ENCODE measurements around the gene RNF150. TPM values are rescaled to one million over a fixed set of nuclear protein-coding genes. Genes with fewer than 3 reads are reported as not detected.

Gene RNF150
- total RNA-seq, 2 experiments from 2014 or later, result not detected

DNA sequence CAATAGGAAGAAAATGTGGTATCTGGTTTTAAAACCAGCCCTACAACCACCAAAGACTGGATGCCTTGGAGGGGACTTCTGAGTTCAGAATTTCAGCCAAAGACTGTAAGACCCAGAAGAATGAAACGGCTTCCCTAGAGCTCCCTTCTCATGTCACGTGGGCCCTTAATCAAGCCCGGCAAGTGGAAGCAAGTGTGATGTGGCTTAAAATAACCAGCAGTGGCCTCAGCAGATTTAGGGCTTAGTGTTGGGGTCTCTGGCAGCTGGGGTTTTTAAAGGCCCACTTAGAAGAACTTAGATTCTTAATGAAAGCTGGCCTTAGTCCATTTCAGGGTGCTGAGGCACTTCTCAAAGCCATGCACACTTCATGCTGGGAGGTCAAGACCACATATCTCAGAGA lies 265.9 kb downstream of the RNF150 start:
- CTCF ChIA-PET, result interaction anchor here (0.8 kb wide), 1 partner anchor 268 kb away, joined by 3 read pairs; no protein-coding TSS in a partner anchor

DNA sequence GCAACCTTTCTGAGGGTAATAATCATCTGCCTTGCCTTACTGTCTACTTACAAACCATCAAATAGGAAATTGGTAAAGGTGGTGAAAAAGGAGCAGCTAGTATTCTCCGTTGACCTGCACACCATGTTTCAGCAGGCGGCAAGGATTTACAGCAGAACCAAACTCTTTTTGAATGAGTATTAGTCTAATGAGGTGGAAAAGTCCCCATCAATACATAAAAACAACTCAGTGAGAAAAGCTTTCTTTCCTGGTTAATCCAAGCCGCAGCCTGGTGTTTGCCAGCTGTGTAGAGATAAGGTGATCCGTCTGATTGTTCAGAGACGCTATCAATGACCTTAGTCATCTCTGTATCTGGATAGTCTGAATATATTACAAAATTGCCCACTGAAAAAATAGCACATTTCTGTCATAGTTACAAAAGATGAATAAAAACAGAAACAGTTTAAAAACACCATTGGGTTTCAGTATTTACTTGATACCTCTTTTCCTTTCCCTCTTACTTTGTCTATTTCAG lies 266.7 kb downstream of the RNF150 start:
- H3K36me3 Mint-ChIP-seq (ENCODE audit: low read depth), result no peaks in the 10 kb centered on the region
- H3K27ac Mint-ChIP-seq, result no peak overlapping the region
- H3K4me3 Mint-ChIP-seq, result no peak overlapping the region
- H3K9me3 Mint-ChIP-seq, result no peaks in the 10 kb centered on the region
- CTCF ChIA-PET, result interaction anchor here (1.0 kb wide), 1 partner anchor 268 kb away, joined by 3 read pairs; no protein-coding TSS in a partner anchor
- H3K4me1 Mint-ChIP-seq (ENCODE audit: low read depth), result no peaks in the 10 kb centered on the region
- no peak for DNase-seq
- intact Hi-C loops (cut with micrococcal nuclease), result loop anchor here (10.0 kb wide), 1 partner anchor 438 kb away; no protein-coding TSS in a partner anchor
- peaks cover 6% of the 10 kb centered on the region for H3K27me3 Mint-ChIP-seq (ENCODE audit: low read depth)

More for the DNA sequence above, 265.9 kb downstream of the RNF150 start:
- Mint-ChIP-seq H3K9me3 (no peaks in the 10 kb centered on the region), H3K27ac (no peak overlapping the region), H3K4me1 (ENCODE audit: low read depth) (no peaks in the 10 kb centered on the region), H3K27me3 (ENCODE audit: low read depth) (peaks cover 6% of the 10 kb centered on the region), H3K36me3 (ENCODE audit: low read depth) (no peaks in the 10 kb centered on the region), H3K4me3 (no peak overlapping the region)
- DNase-seq, result no peak
- intact Hi-C loops (cut with micrococcal nuclease), result loop anchor here (10.0 kb wide), 1 partner anchor 437 kb away; no protein-coding TSS in a partner anchor

DNA sequence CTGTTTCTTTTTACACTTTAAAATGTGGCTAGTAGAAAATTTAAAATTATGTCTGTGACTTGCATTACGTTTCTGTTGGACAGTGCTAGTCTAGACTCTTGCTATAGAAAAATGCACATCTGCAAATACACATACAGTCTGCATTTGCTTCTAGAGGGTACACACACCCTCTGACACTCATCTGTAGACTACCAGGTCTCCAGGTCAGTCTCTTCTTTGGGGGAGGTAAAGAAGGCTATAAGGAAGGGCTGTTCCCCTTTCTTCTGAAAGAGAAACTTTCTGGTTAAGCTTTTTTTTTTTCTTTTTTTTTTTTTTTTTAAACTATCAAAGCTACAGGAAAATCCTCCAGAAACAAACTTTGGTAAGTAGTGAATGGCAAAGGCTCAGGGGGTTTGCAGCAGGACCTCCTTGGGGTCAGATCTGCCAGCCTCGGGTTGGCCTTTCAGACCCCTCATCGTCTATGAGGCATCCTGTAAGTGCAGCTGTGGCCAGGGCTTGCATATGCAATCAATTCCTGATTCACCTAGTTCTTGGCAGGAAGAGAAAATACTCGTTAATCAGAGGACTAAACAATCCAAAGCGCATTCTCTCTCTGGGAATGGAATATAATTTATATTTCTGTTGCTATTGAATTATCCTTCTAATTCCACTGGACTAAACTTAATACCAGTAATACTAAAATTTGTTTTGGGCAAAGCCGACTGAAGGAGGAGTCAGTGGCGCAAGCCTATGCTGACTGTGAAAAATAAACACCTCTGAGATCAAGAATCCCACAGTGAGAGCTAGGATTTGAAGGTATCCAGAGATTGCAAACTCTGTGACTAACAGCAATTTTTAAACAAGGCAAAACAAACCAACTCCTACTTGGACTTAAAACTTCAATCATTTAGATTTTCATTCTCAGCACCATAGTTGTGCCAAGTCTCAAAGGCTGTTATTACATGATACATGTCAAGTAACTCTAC lies 267.7 kb downstream of the RNF150 start:
- H3K36me3 Mint-ChIP-seq (ENCODE audit: low read depth), result no peaks in the 10 kb centered on the region
- intact Hi-C loops (cut with micrococcal nuclease), result loop anchor here (10.0 kb wide), 1 partner anchor 439 kb away; no protein-coding TSS in a partner anchor
- no peak overlapping the region for H3K27ac Mint-ChIP-seq
- H3K27me3 Mint-ChIP-seq (ENCODE audit: low read depth), result peaks cover 6% of the 10 kb centered on the region
- H3K9me3 Mint-ChIP-seq, result no peaks in the 10 kb centered on the region
- CTCF ChIA-PET, result interaction anchor here (1.0 kb wide), 1 partner anchor 269 kb away, joined by 3 read pairs; no protein-coding TSS in a partner anchor
- no peaks in the 10 kb centered on the region for H3K4me1 Mint-ChIP-seq (ENCODE audit: low read depth)
- H3K4me3 Mint-ChIP-seq, result no peak overlapping the region
- no peak for DNase-seq

DNA sequence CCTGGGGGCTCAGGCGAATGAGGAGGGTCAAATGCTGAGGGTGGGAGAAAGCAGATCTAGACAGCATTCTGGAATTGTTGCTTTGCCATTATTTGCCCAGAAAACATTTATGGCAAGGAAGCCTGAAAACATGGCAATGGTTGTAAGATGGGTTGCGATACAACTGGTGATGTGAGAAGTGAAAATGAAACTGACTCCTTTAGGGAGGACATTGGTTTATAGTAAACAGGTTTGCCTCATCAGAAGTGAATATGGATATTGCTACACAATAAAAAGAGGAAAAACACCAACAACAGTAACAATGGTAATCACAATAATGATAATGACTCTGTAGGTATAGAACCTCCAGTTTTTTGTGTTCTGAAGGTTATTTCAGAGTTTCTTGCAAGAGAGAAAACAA lies 270.1 kb downstream of the RNF150 start:
- Mint-ChIP-seq H3K9me3 (no peaks in the 10 kb centered on the region), H3K27me3 (ENCODE audit: low read depth) (peaks cover 3% of the 10 kb centered on the region), H3K36me3 (ENCODE audit: low read depth) (no peaks in the 10 kb centered on the region), H3K4me3 (no peak overlapping the region), H3K4me1 (ENCODE audit: low read depth) (no peaks in the 10 kb centered on the region), H3K27ac (no peak overlapping the region)
- intact Hi-C loops (cut with micrococcal nuclease), result loop anchor here (10.0 kb wide), 1 partner anchor 442 kb away; no protein-coding TSS in a partner anchor
- CTCF ChIA-PET, result interaction anchor here (1.1 kb wide), 1 partner anchor 270 kb away, joined by 5 read pairs; the partner anchor contains the start of gene RNF150
- DNase-seq, result no peak

DNA sequence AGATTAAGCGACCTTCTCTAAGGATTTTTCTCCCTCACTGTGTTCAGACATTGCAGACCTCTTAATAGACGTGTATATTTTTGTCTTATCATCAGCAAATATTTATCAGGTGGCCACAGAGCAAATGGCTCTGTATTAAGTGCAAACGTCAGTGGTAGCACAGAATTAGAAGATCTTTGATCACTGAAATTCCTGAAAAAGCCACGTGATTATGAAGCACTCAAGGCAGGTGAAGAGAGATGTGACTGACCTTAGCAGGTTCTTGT lies 271.2 kb downstream of the RNF150 start:
- no peaks in the 10 kb centered on the region for H3K27me3 Mint-ChIP-seq (ENCODE audit: low read depth)
- H3K27ac Mint-ChIP-seq, result no peak overlapping the region
- H3K4me1 Mint-ChIP-seq (ENCODE audit: low read depth), result no peaks in the 10 kb centered on the region
- no peaks in the 10 kb centered on the region for H3K9me3 Mint-ChIP-seq
- no peaks in the 10 kb centered on the region for H3K36me3 Mint-ChIP-seq (ENCODE audit: low read depth)
- intact Hi-C loops (cut with micrococcal nuclease), result loop anchor here (10.0 kb wide), 1 partner anchor 443 kb away; no protein-coding TSS in a partner anchor
- DNase-seq, result no peak
- CTCF ChIA-PET, result interaction anchor here (0.6 to 1.1 kb wide), 3 partner anchors 22 to 468 kb away, joined by 3 to 5 read pairs (median 3); partner anchors contain the start of gene RNF150
- no peak overlapping the region for H3K4me3 Mint-ChIP-seq

DNA sequence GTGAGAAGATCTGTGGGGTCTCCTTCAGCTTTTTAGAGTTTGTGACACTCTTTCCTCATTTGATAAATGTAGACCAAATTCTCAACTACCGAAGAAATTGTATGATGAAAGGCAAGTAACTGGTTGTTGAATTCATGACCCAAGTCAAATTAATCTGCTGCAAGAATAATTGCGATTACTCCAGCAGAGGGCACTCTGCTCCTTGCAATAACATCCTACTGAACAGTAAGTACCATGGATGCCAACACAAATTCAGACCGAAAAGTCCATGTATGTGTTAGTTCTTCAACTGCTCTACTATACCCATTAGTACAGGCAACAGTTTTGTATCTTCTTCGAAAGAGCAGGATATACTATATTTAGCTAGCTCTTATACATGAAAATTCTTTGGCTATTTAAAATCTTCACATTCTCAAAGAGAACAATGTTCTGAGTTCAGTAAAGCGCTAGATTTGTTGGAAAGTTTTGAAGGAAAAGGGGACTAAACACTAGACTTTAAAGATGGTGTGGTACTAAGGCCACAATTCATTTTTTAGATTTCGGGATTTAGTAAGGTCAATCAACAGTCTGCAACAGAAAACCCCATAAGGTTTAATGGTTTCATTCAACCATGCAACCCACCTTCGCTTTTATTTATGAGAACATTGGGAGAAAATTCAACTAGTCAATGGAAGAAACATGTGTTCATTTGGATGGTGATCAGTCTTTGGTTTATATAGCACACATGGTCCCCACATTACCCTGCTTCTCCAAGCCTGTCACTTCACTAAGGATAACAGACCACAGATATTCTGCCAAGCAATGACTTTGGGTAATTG lies 271.7 kb downstream of the RNF150 start:
- Mint-ChIP-seq H3K27ac (no peak overlapping the region), H3K4me1 (ENCODE audit: low read depth) (no peaks in the 10 kb centered on the region), H3K4me3 (no peak overlapping the region), H3K27me3 (ENCODE audit: low read depth) (no peaks in the 10 kb centered on the region), H3K36me3 (ENCODE audit: low read depth) (no peaks in the 10 kb centered on the region), H3K9me3 (no peaks in the 10 kb centered on the region)
- intact Hi-C loops (cut with micrococcal nuclease), result loop anchor here (1.0 to 10.0 kb wide), 3 partner anchors 272 to 1986 kb away; partner anchors contain the start of gene RNF150
- CTCF ChIA-PET, result interaction anchor here (0.6 to 1.1 kb wide), 3 partner anchors 272 to 468 kb away, joined by 3 to 5 read pairs (median 4); partner anchors contain the start of gene RNF150
- peak; percentile 79 for DNase-seq

DNA sequence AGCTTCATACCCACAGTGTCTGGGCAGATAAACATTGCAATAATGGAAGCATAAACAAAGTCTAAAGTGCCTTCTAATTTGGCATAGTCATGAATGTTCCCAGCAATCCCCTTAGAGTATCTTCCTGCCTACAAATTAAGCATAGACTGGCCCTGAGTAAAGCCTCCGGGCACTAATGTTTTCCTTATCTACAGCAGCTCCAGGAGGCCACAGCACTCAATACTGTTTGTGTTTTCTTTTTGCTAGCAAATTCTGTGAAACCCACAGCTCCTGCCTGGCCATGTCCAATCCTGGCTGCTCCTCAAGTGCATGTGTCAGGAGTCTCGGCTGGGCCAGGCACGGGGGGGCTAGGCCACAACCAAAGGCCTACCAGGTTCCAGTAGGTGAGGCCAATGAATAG lies 274.4 kb downstream of the RNF150 start:
- H3K4me1 Mint-ChIP-seq (ENCODE audit: low read depth), result no peaks in the 10 kb centered on the region
- intact Hi-C loops (cut with micrococcal nuclease), result loop anchor here (10.0 kb wide), 1 partner anchor 1124 kb away; no protein-coding TSS in a partner anchor
- CTCF ChIA-PET, result interaction anchor here (1.1 to 1.2 kb wide), 2 partner anchors 19 to 275 kb away, joined by 4 read pairs; partner anchors contain the start of gene RNF150

DNA sequence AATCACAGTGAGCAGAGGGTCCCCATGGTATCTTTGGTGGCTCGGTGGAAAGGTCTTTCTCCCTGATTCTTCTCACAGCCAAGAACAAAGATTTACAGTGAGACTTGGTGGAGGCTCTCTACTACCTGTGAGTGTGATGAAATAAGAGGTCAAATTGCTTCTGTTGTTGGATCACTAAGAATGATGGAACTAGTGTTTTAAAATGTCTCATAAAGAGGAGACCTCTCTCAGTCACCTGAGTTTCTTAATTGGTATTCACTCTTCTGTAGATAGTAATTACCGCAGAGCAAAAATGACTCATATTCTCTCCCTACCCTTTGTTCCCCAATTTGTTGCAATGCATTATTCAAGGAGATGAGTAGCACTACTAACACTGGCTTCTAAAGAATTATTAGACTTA lies 276.2 kb downstream of the RNF150 start:
- Mint-ChIP-seq H3K9me3 (no peaks in the 10 kb centered on the region), H3K4me3 (no peak overlapping the region), H3K4me1 (ENCODE audit: low read depth) (no peaks in the 10 kb centered on the region), H3K27me3 (ENCODE audit: low read depth) (peaks cover 14% of the 10 kb centered on the region), H3K27ac (no peak overlapping the region), H3K36me3 (ENCODE audit: low read depth) (no peaks in the 10 kb centered on the region)
- no peak for DNase-seq
- intact Hi-C loops (cut with micrococcal nuclease), result loop anchor here (10.0 kb wide), 1 partner anchor 1122 kb away; no protein-coding TSS in a partner anchor
- CTCF ChIA-PET, result interaction anchor here (0.6 to 0.7 kb wide), 2 partner anchors 75 to 692 kb away, joined by 3 read pairs; no protein-coding TSS in a partner anchor

More for the DNA sequence above, 274.4 kb downstream of the RNF150 start:
- H3K4me3 Mint-ChIP-seq, result no peak overlapping the region
- no peak for DNase-seq
- H3K27ac Mint-ChIP-seq, result no peak overlapping the region
- H3K36me3 Mint-ChIP-seq (ENCODE audit: low read depth), result no peaks in the 10 kb centered on the region
- H3K27me3 Mint-ChIP-seq (ENCODE audit: low read depth), result peaks cover 6% of the 10 kb centered on the region
- H3K9me3 Mint-ChIP-seq, result no peaks in the 10 kb centered on the region

DNA sequence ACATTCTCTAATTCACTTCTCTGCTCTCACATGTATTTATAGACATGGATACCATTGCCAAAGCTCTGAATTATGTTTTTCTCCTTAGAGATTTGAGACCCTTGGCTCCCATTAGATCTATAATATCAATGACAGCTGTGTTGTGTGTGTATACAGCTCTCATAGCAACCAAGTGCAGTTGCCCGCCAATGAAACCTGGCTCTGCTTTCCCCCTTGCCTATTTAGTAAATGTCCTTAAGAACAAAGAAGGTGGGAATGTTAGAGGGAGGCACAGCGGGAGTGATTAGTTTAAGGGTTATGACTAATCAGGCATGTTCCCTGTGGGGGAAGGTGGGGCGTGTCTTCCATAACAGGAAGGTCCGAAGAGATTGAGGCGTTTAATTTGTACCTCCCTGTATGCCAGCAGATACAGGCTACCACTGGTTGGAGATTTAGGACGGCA lies 276.6 kb downstream of the RNF150 start:
- CTCF ChIA-PET, result no interaction called here
- DNase-seq, result no peak
- Mint-ChIP-seq H3K27ac (no peak overlapping the region), H3K4me3 (no peak overlapping the region), H3K36me3 (ENCODE audit: low read depth) (no peaks in the 10 kb centered on the region), H3K4me1 (ENCODE audit: low read depth) (no peaks in the 10 kb centered on the region), H3K9me3 (no peaks in the 10 kb centered on the region), H3K27me3 (ENCODE audit: low read depth) (peaks cover 17% of the 10 kb centered on the region)
- intact Hi-C loops (cut with micrococcal nuclease), result loop anchor here (10.0 kb wide), 1 partner anchor 1122 kb away; no protein-coding TSS in a partner anchor

DNA sequence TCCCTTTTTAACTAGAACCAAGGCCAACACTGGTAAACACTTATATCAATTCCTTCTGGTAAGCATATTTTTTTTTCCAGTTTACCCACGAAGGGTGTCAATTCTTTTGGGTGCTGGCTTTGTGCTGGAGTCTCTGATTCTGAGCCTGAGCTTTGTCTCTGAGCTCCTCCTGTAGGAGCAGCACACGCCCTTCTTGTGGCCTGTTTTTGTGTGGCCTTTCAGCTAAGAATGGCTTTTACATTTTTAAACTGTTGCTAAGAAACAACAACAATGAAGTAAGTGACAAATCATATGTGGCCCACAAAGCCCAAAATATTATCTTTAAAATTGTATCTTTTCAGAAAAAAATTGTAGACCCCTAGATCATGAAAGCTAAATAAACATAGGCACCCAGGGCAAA lies 279.1 kb downstream of the RNF150 start:
- no peaks in the 10 kb centered on the region for H3K4me1 Mint-ChIP-seq (ENCODE audit: low read depth)
- DNase-seq, result no peak
- H3K27me3 Mint-ChIP-seq (ENCODE audit: low read depth), result peaks cover 19% of the 10 kb centered on the region
- no peaks in the 10 kb centered on the region for H3K9me3 Mint-ChIP-seq
- intact Hi-C loops (cut with micrococcal nuclease), result loop anchor here (5.0 to 10.0 kb wide), 2 partner anchors 217 to 1119 kb away; no protein-coding TSS in a partner anchor
- no peaks in the 10 kb centered on the region for H3K36me3 Mint-ChIP-seq (ENCODE audit: low read depth)
- no peak overlapping the region for H3K4me3 Mint-ChIP-seq
- H3K27ac Mint-ChIP-seq, result no peak overlapping the region
- CTCF ChIA-PET, result no interaction called here

DNA sequence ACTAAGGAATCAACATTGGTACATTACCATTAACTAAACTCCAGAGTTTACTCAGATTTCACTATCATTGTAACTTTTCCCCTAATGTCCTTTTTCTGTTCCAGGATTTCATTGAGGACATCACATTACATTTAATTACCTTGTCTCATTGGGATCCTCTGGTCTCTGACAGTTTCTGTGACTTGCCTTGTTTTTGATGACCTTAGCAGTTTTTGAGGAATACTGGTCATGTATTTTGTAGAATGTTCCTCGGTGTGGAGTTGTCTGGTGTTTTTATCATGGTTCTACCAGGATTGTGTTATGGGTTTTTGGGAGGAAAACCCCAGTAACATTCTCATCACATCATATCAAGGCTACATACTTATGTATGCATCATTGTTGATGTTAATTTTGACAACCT lies 281.5 kb downstream of the RNF150 start:
- DNase-seq, result no peak
- H3K27me3 Mint-ChIP-seq (ENCODE audit: low read depth), result peaks cover 21% of the 10 kb centered on the region
- CTCF ChIA-PET, result interaction anchor here (0.7 kb wide), 1 partner anchor 492 kb away, joined by 3 read pairs; no protein-coding TSS in a partner anchor
- no peaks in the 10 kb centered on the region for H3K36me3 Mint-ChIP-seq (ENCODE audit: low read depth)
- no peaks in the 10 kb centered on the region for H3K9me3 Mint-ChIP-seq
- H3K4me3 Mint-ChIP-seq, result no peak overlapping the region
- intact Hi-C loops (cut with micrococcal nuclease), result loop anchor here (1.0 to 10.0 kb wide), 5 partner anchors 215 to 1117 kb away; no protein-coding TSS in a partner anchor
- no peaks in the 10 kb centered on the region for H3K4me1 Mint-ChIP-seq (ENCODE audit: low read depth)
- H3K27ac Mint-ChIP-seq, result no peak overlapping the region
